Adrenal gland (tissue), 12 donors: ENCODE data around the gene GALNT16. TPM values are rescaled to one million over a fixed set of nuclear protein-coding genes. Genes with fewer than 3 reads are reported as not detected.

ENCODE experiments used
- DNase-seq, 7 donors: peaks; one replicate each; pipeline ENCODE4 v3.0.0-alpha.2; 2019 to 2020
- H3K27ac ChIP-seq, 5 donors: fragments of 200-600 bp; sonication (generic) in 4 of 5; 1 replicate in 3 of 5; 2 replicates in 2 of 5; pipeline versions ENCODE4 v1.5.1 to v1.8.0; 2016 to 2020; ENCODE audit warnings: mild to moderate bottlenecking in 1 of 5
- H3K27me3 ChIP-seq: fragments of 200-600 bp; 2 replicates; pipeline ENCODE4 v1.8.0; 2021
- H3K36me3 ChIP-seq, 2 donors: fragments of 200-600 bp; replicated peaks in 1 of 2; 1 replicate in 1 of 2; 2 replicates in 1 of 2; pipeline versions ENCODE4 v1.5.1 to v1.8.0; 2018 to 2022
- H3K4me1 ChIP-seq, 2 donors: fragments of 200-600 bp; replicated peaks in 1 of 2; 1 replicate in 1 of 2; 2 replicates in 1 of 2; pipeline versions ENCODE4 v1.5.1 to v1.8.0; 2018 to 2021
- H3K4me3 ChIP-seq, 4 donors: fragments of 200-600 bp; sonication (generic) in 3 of 4; one replicate each; pipeline ENCODE4 v1.5.1; 2016 to 2018
- H3K9me3 ChIP-seq, 3 donors: fragments of 200-600 bp; sonication (generic) in 1 of 3; replicated peaks in 1 of 3; 1 replicate in 2 of 3; 2 replicates in 1 of 3; pipeline versions ENCODE4 v1.5.1 to v1.8.0; 2016 to 2021
- CTCF ChIP-seq, 6 experiments: fragments of 450-650 bp in 4 of 6; fragments of 200-600 bp in 2 of 6; sonication (generic) in 1 of 6; IDR thresholded peaks; 1 replicate in 5 of 6; 2 replicates in 1 of 6; pipeline versions ENCODE4 v1.5.1 to v1.8.0; 2016 to 2021; ENCODE audit warnings: antibody characterized with exemption in 6 of 6, mild to moderate bottlenecking in 2 of 6, moderate library complexity in 1 of 6
- POLR2A ChIP-seq, 2 donors: fragments of 450-650 bp; IDR thresholded peaks; one replicate each; pipeline ENCODE4 v1.6.1; 2017; ENCODE audit warnings: antibody characterized with exemption in 2 of 2, mild to moderate bottlenecking in 2 of 2, moderate library complexity in 1 of 2
- WGBS, 4 donors: extraction: QIAGEN DNeasy Blood & Tissue Kit in 2 of 4; methylation state at CpG; one replicate each; pipeline versions ENCODE4 v1.1.5 to v1.1.7; 2013 to 2017; 5-methylcytosine and 5-hydroxymethylcytosine counted together
- intact Hi-C, 2 donors: fragments of 100-400 bp; cut with DNase I; formaldehyde crosslinking; loops; one replicate each; pipeline versions ENCODE4 v1.14.1 to v1.15.0; 2022 to 2023
- polyA plus RNA-seq, 3 donors: library from polyadenylated mRNA; stranded (reverse); fragments of 200-250 nt in 2 of 3; fragments of 350-450 nt in 1 of 3; fragmentation: Illumina TruSeq in 1 of 3; extraction: RNeasy Lipid Tissue Mini Kit (QIAGEN cat#74804) in 1 of 3; gene quantifications; one replicate each; pipeline ENCODE4 v1.2.3, GENCODE V29; 2013 to 2014
- total RNA-seq, 9 donors: library from RNA; depleted of rRNA in 4 of 9; stranded (reverse); fragments of >200 nt in 4 of 9; fragments of 120-200 nt in 1 of 9; fragmentation: NEBNext Ultra II Directional in 1 of 9; extraction: Animal tissue kit (Norgen Biotek cat#: 25700) in 1 of 9; gene quantifications; one replicate each; pipeline versions ENCODE4 v1.1.0 to v1.2.4, GENCODE V29; 2013 to 2023
- donor health status: healthy with polysubstance abuse.
- donor health status: Bipolar disorder and iron deficiency.
- donor health status: DM: yes; HTN: yes; CAD: no.
- donor health status: DM: no; HTN: no; CAD: no.
- donor health status: DM: no; HTN: no; CAD: no.
- donor health status: DM: yes; HTN: yes; CAD: no.

The GALNT16 gene
- total and polyA plus RNA-seq, 12 donors = 7.4 to 38.1 (median 15.9) TPM

GRCh38 chr14:69238883-69239282 lies 21.1 kb upstream of the GALNT16 start:
- H3K36me3 ChIP-seq = peaks cover 0 to 61% of the 10 kb centered on the region in 2 donors
- no peak for DNase-seq
- no peak for TF ChIP-seq POLR2A (IDR thresholded peaks at IDR 0.05)
- no peak for TF ChIP-seq CTCF (IDR thresholded peaks at IDR 0.05)
- H3K9me3 ChIP-seq = no peaks in the 10 kb centered on the region
- intact Hi-C loops = no loop called here
- H3K27me3 ChIP-seq = no peaks in the 10 kb centered on the region
- no peak overlapping the region for H3K4me3 ChIP-seq
- H3K27ac ChIP-seq = no peak overlapping the region
- no peaks in the 10 kb centered on the region for H3K4me1 ChIP-seq
- WGBS, 4 donors = 92 to 100% (median 94%) methylated on average over 4 of the region's 4 CpGs

- no peaks in the 10 kb centered on the region for H3K4me1 ChIP-seq
- H3K36me3 ChIP-seq = peaks cover 0 to 49% of the 10 kb centered on the region in 2 donors
- intact Hi-C loops = loop anchor here (5.0 kb wide), 3 partner anchors 117 to 222 kb away; no protein-coding TSS in a partner anchor
- WGBS, 4 donors = 80 to 83% (median 80%) methylated on average over 13 of the region's 13 CpGs
- DNase-seq = no peak
- H3K27ac ChIP-seq = no peak overlapping the region
- H3K4me3 ChIP-seq = no peak overlapping the region
- TF ChIP-seq CTCF (IDR thresholded peaks at IDR 0.05) = no peak
- TF ChIP-seq POLR2A (IDR thresholded peaks at IDR 0.05) = no peak
- no peaks in the 10 kb centered on the region for H3K9me3 ChIP-seq
- H3K27me3 ChIP-seq = no peaks in the 10 kb centered on the region
These were observed 19.3 kb upstream of the GALNT16 start for GRCh38 chr14:69240527-69241173.

- Histone ChIP-seq H3K27me3 (no peaks in the 10 kb centered on the region), H3K27ac (no peak overlapping the region), H3K4me3 (no peak overlapping the region), H3K36me3 (peaks cover 0 to 42% of the 10 kb centered on the region in 2 donors), H3K9me3 (no peaks in the 10 kb centered on the region), H3K4me1 (no peaks in the 10 kb centered on the region)
- intact Hi-C loops = loop anchor here (5.0 kb wide), 3 partner anchors 116 to 221 kb away; no protein-coding TSS in a partner anchor
- TF ChIP-seq CTCF (IDR thresholded peaks at IDR 0.05) (no peak), POLR2A (IDR thresholded peaks at IDR 0.05) (no peak)
- 58 to 82% (median 73%) methylated on average over 2 of the region's 2 CpGs for WGBS, 4 donors
- no peak for DNase-seq
These were observed 18.4 kb upstream of the GALNT16 start for GRCh38 chr14:69241577-69241976.

GRCh38 chr14:69242311-69243224 lies 17.4 kb upstream of the GALNT16 start:
- Histone ChIP-seq H3K27me3 (no peaks in the 10 kb centered on the region), H3K4me1 (peaks cover 4 to 6% of the 10 kb centered on the region in 2 donors), H3K9me3 (no peaks in the 10 kb centered on the region), H3K36me3 (peaks cover 0 to 32% of the 10 kb centered on the region in 2 donors), H3K4me3 (no peak overlapping the region), H3K27ac (peak overlapping the region in 2 of 5 donors; percentile 13 to 32)
- peak; percentile 65 to 93 (median 85) for TF ChIP-seq CTCF (IDR thresholded peaks at IDR 0.05)
- TF ChIP-seq POLR2A (IDR thresholded peaks at IDR 0.05) = no peak
- intact Hi-C loops = loop anchor here (2.0 to 5.0 kb wide), 4 partner anchors 115 to 220 kb away; no protein-coding TSS in a partner anchor
- 53 to 55% (median 54%) methylated on average over 10 of the region's 10 CpGs for WGBS, 4 donors
- peak; percentile 63 to 92 (median 74) for DNase-seq
